GM12878 (cell line): ENCODE results near the gene SNAPC3. TPM values are rescaled to one million over a fixed set of nuclear protein-coding genes. Genes with fewer than 3 reads are reported as not detected.
A peak's percentile ranks its signal among the peaks of the same experiment; 100 is the strongest.

Experiments used
- ATAC-seq: fragments of 200-7000 bp; cut with Tn5 transposase; 3 replicates; pipeline ENCODE4 v1.9.1; 2020; ENCODE audit warnings: mild to moderate bottlenecking, moderate library complexity
- BruUV-seq: library from RNA; stranded (reverse); fragments of 400-500 nt; replicated peaks from 2 replicates; lab custom pipeline; 2021; lab: Mats Ljungman, UMichigan
- CTCF ChIA-PET: fragments of 300-600 bp; sonication (Branson Sonifier 250); formaldehyde crosslinking; extraction: SDS; loops from one replicate; lab custom pipeline; 2021; ENCODE audit warnings: inconsistent platforms; lab: Yijun Ruan, JAX
- POLR2A ChIA-PET: fragments of 350-600 bp; formaldehyde crosslinking; extraction: SDS; loops from one replicate; lab custom pipeline; 2021; ENCODE audit warnings: inconsistent platforms; lab: Charles Lee
- RAD21 ChIA-PET: fragments of 300-600 bp; sonication (Branson Sonifier 250); formaldehyde crosslinking; loops from one replicate; lab custom pipeline; 2023; ENCODE audit warnings: antibody characterized with exemption; ENCODE audit not compliant: unreplicated experiment; lab: Charles Lee
- SMC1A ChIA-PET: fragments of 300-600 bp; sonication (Branson Sonifier 250); formaldehyde crosslinking; loops from one replicate; lab custom pipeline; 2023; ENCODE audit not compliant: unreplicated experiment, uncharacterized antibody; lab: Charles Lee
- DNase-seq: peaks from one replicate; pipeline ENCODE4 v3.0.0-alpha.2; 2011; ENCODE audit warnings: low read depth, low spot score
- FAIRE-seq: peaks from 3 replicates; lab custom pipeline; 2011; peaks lifted over from hg19 to GRCh38; lab: Jason Lieb, UNC
- H2AFZ ChIP-seq: 2 replicates; pipeline ENCODE4 v1.6.0; 2011; ENCODE audit warnings: low read depth, low read length, control low read depth; ENCODE audit not compliant: control insufficient read depth
- H3K27ac ChIP-seq: 2 replicates; pipeline ENCODE4 v1.5.1; 2011; ENCODE audit warnings: control low read depth; ENCODE audit not compliant: control insufficient read depth, insufficient read depth
- H3K27me3 ChIP-seq, 2 experiments: replicated peaks in 1 of 2; 2 replicates each; pipeline versions ENCODE4 v1.6.0 to v1.6.1; 2011; ENCODE audit warnings: low read length in 1 of 2; ENCODE audit not compliant: control insufficient read depth in 2 of 2, insufficient read depth in 2 of 2
- H3K36me3 ChIP-seq, 2 experiments: 2 replicates each; pipeline ENCODE4 v1.5.1; 2011; ENCODE audit warnings: low read length in 1 of 2; ENCODE audit not compliant: control insufficient read depth in 2 of 2, insufficient read depth in 2 of 2
- H3K4me1 ChIP-seq: 2 replicates; pipeline ENCODE4 v1.6.1; 2011; ENCODE audit warnings: mild to moderate bottlenecking, low read length, moderate library complexity, mixed read lengths; ENCODE audit not compliant: control insufficient read depth, insufficient read depth
- H3K4me2 ChIP-seq: 2 replicates; pipeline ENCODE4 v1.6.0; 2011; ENCODE audit warnings: control low read depth; ENCODE audit not compliant: control insufficient read depth, insufficient read depth
- H3K4me3 ChIP-seq: fragments of 200-600 bp; sonication (generic); 2 replicates; pipeline ENCODE4 v1.5.1; 2016
- H3K79me2 ChIP-seq: 2 replicates; pipeline ENCODE4 v1.6.0; 2011; ENCODE audit warnings: low read length; ENCODE audit not compliant: control insufficient read depth, insufficient read depth
- H3K9ac ChIP-seq: 2 replicates; pipeline ENCODE4 v1.8.0; 2011; ENCODE audit warnings: low read length, control low read depth, mixed read lengths; ENCODE audit not compliant: control insufficient read depth, insufficient read depth
- H3K9me3 ChIP-seq: replicated peaks from 3 replicates; pipeline ENCODE4 v1.5.1; 2011; ENCODE audit warnings: mild to moderate bottlenecking, low read length; ENCODE audit not compliant: control insufficient read depth, insufficient read depth
- H4K20me1 ChIP-seq: 2 replicates; pipeline ENCODE4 v1.6.0; 2011; ENCODE audit not compliant: control insufficient read depth, insufficient read depth
- ASH2L ChIP-seq: fragments of 300-600, 200-600 bp; sonication (generic); IDR thresholded peaks from 2 replicates; pipeline ENCODE4 v1.6.1; 2017; ENCODE audit warnings: low read depth, mild to moderate bottlenecking, borderline replicate concordance
- EZH2 ChIP-seq: IDR thresholded peaks from 2 replicates; pipeline ENCODE4 v1.6.1; 2012; ENCODE audit warnings: low read depth, mild to moderate bottlenecking, control low read depth, inconsistent platforms, low read length, borderline replicate concordance; ENCODE audit not compliant: control insufficient read depth
- FOXM1 ChIP-seq: IDR thresholded peaks from 2 replicates; pipeline ENCODE4 v1.6.1; 2012; ENCODE audit warnings: low read depth, mild to moderate bottlenecking, inconsistent platforms, low read length, moderate library complexity
- SPI1 ChIP-seq: IDR thresholded peaks from 2 replicates; pipeline ENCODE4 v1.6.1; 2011; ENCODE audit warnings: low read depth, mild to moderate bottlenecking, low read length, moderate library complexity, borderline replicate concordance; ENCODE audit not compliant: insufficient read depth
- WGBS: methylation state at CpG from one replicate; pipeline ENCODE4 v1.1.6; 2016; ENCODE audit warnings: low lambda C conversion rate; ENCODE audit not compliant: insufficient replicate concordance, insufficient coverage; ENCODE audit errors: missing lambda C conversion rate; 5-methylcytosine and 5-hydroxymethylcytosine counted together
- in situ Hi-C: fragments of 300-500 bp; cut with MboI; formaldehyde crosslinking; loops from 9 replicates; pipeline ENCODE4 v1.14.3; 2018; ENCODE audit warnings: mixed read lengths
- intact Hi-C: fragments of 100-400 bp; cut with micrococcal nuclease; formaldehyde crosslinking; loops from one replicate; pipeline ENCODE4 v1.14.2; 2022; ENCODE audit not compliant: unreplicated experiment
- polyA plus RNA-seq, 11 experiments: library from polyadenylated mRNA; depleted of rRNA in 4 of 11; unstranded in 6 of 11; stranded (reverse) in 5 of 11; fragments of >200 nt; fragmentation: Nextera tagmentation in 4 of 11; fragmentation: Illumina TruSeq in 1 of 11; extraction: Ambion mirVana in 4 of 11; extraction: Trizol in 1 of 11; gene quantifications; 1 replicate in 1 of 11; 2 replicates in 10 of 11; pipeline versions ENCODE4 v1.2.1 to v1.2.3, GENCODE V29; 2011 to 2016; ENCODE audit warnings: inconsistent platforms in 2 of 11, missing spikeins in 2 of 11, low read depth in 1 of 11
- total RNA-seq, 4 experiments: library from RNA; depleted of rRNA in 3 of 4; stranded (reverse); fragments of >200 nt in 3 of 4; fragmentation: Illumina TruSeq in 1 of 4; extraction: Trizol in 1 of 4; gene quantifications; 2 replicates each; pipeline versions ENCODE4 v1.2.1 to v1.2.3, GENCODE V29; 2013 to 2021
- TF ChIP-seq, protein P1 (sequence below): fragments of 450-650 bp; IDR thresholded peaks from 2 replicates; pipeline ENCODE4 v1.6.1; 2018; ENCODE audit warnings: borderline replicate concordance, mild to moderate bottlenecking; ENCODE audit not compliant: partially characterized antibody
- TF ChIP-seq, protein P2 (sequence below), 3 experiments: IDR thresholded peaks in 2 of 3; conservative IDR thresholded peaks in 1 of 3; 2 replicates each; pipeline ENCODE4 v1.5.1; 2011; ENCODE audit warnings: low read depth in 3 of 3, low read length in 3 of 3, mild to moderate bottlenecking in 3 of 3, control low read depth in 2 of 3, moderate library complexity in 2 of 3, inconsistent platforms in 1 of 3, mixed read lengths in 1 of 3; ENCODE audit not compliant: control insufficient read depth in 2 of 3, insufficient read depth in 1 of 3; ENCODE audit errors: extremely low read depth in 1 of 3

The SNAPC3 gene
- total and polyA plus RNA-seq, 10 of the 15 experiments (the other 5 are each of a cell fraction or from before 2014, with no cell fraction given): 5.7 to 47.4 (median 24.6) TPM

DNA sequence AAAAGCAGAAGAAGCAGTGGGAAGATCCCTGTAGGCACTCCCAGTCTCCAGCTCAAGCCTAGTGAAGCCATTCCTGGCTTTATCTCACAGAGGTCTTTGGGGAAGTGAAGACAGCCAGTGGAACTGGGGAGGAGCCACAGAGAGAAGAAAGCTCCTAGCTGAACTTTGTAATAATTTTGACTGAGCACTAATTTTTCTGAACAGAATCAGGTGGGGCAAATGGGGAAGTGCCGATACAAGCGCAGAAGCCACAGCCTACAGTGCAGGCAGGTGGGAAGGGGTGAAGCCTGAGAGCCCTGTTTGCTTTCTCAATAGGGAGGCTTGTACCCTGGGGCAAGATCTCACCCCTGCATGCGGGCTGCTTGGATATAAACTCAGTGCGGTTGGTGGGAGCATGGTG is 48.4 kb upstream of the SNAPC3 start:
- FAIRE-seq (no peak), DNase-seq (no peak), ATAC-seq (peak; percentile 30; the same call in 2 of the 3 replicates)
- Histone ChIP-seq H3K4me2 (no peak overlapping the region), H3K79me2 (no peaks in the 10 kb centered on the region), H3K27me3 (peaks cover 0 to 2% of the 10 kb centered on the region in 2 experiments; a peak in 1 of 4 replicates), H3K4me1 (no peaks in the 10 kb centered on the region), H3K27ac (no peak overlapping the region), H4K20me1 (no peaks in the 10 kb centered on the region), H3K9ac (no peak overlapping the region), H3K36me3 (no peaks in the 10 kb centered on the region), H3K4me3 (no peak overlapping the region), H2AFZ (no peak overlapping the region), H3K9me3 (no peaks in the 10 kb centered on the region; the same call in 2 of the 3 replicates)
- in situ Hi-C loops: no loop called here
- no TSS peak for BruUV-seq
- TF ChIP-seq, protein P1, sequence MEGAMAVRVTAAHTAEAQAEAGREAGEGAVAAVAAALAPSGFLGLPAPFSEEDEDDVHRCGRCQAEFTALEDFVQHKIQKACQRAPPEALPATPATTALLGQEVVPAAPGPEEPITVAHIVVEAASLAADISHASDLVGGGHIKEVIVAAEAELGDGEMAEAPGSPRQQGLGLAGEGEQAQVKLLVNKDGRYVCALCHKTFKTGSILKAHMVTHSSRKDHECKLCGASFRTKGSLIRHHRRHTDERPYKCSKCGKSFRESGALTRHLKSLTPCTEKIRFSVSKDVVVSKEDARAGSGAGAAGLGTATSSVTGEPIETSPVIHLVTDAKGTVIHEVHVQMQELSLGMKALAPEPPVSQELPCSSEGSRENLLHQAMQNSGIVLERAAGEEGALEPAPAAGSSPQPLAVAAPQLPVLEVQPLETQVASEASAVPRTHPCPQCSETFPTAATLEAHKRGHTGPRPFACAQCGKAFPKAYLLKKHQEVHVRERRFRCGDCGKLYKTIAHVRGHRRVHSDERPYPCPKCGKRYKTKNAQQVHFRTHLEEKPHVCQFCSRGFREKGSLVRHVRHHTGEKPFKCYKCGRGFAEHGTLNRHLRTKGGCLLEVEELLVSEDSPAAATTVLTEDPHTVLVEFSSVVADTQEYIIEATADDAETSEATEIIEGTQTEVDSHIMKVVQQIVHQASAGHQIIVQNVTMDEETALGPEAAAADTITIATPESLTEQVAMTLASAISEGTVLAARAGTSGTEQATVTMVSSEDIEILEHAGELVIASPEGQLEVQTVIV: no peak
- peak; percentile 78 for TF ChIP-seq SPI1
- WGBS: 56% methylated on average over 4 of the region's 4 CpGs
- ChIA-PET CTCF (no interaction called here), POLR2A (interaction anchor here (0.5 kb wide), 1 partner anchor 38 kb away, joined by 3 read pairs; no protein-coding TSS in a partner anchor), RAD21 (interaction anchor here (0.7 kb wide), 1 partner anchor 26 kb away, joined by 3 read pairs; no protein-coding TSS in a partner anchor), SMC1A (interaction anchor here (1.0 kb wide), 1 partner anchor 26 kb away, joined by 3 read pairs; no protein-coding TSS in a partner anchor)
- intact Hi-C loops: no loop called here

DNA sequence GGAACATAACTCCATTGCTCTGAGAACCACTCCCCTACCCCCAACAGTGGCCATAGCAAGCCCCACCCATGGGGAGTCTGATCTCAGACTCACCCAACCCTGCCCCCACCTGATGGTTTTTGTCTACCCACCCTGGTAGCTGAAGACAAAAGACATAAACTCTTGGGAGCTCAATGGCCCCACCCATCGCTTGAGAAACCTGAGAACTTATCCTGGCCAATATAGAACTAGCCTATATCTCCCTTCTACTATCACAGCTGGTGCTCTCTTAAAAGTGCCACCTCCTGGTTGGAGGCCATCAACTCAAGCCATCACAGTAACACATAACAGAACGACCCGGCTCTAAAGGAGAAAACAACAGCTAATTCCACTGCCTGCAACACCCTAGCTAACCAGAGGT is 47.9 kb upstream of the SNAPC3 start:
- ChIA-PET RAD21 (no interaction called here), POLR2A (no interaction called here), SMC1A (no interaction called here)
- intact Hi-C loops: no loop called here
- no peaks in the 10 kb centered on the region for H3K36me3 ChIP-seq
- BruUV-seq: no TSS peak
- no peaks in the 10 kb centered on the region for H3K4me1 ChIP-seq
- no peak for DNase-seq
- no peak overlapping the region for H3K4me3 ChIP-seq
- in situ Hi-C loops: no loop called here
- no peaks in the 10 kb centered on the region for H4K20me1 ChIP-seq
- no peak for FAIRE-seq
- no peak overlapping the region for H2AFZ ChIP-seq
- H3K79me2 ChIP-seq: no peaks in the 10 kb centered on the region
- H3K9ac ChIP-seq: no peak overlapping the region
- peaks cover 0 to 2% of the 10 kb centered on the region in 2 experiments; a peak in 1 of 4 replicates for H3K27me3 ChIP-seq
- TF ChIP-seq EZH2 (no peak), FOXM1 (no peak), ASH2L (no peak)
- TF ChIP-seq, protein P2, sequence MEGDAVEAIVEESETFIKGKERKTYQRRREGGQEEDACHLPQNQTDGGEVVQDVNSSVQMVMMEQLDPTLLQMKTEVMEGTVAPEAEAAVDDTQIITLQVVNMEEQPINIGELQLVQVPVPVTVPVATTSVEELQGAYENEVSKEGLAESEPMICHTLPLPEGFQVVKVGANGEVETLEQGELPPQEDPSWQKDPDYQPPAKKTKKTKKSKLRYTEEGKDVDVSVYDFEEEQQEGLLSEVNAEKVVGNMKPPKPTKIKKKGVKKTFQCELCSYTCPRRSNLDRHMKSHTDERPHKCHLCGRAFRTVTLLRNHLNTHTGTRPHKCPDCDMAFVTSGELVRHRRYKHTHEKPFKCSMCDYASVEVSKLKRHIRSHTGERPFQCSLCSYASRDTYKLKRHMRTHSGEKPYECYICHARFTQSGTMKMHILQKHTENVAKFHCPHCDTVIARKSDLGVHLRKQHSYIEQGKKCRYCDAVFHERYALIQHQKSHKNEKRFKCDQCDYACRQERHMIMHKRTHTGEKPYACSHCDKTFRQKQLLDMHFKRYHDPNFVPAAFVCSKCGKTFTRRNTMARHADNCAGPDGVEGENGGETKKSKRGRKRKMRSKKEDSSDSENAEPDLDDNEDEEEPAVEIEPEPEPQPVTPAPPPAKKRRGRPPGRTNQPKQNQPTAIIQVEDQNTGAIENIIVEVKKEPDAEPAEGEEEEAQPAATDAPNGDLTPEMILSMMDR (IDR thresholded peaks at IDR 0.05 in 2 of 3, conservative IDR thresholded peaks at IDR 0.05 in 1 of 3; ENCODE audit: control insufficient read depth in 2 of 3, extremely low read depth in 1 of 3, insufficient read depth in 1 of 3, low read depth in 3 of 3, low read length in 3 of 3): no peak
- TF ChIP-seq, all 136 proteins: peak for 0
- no peak overlapping the region for H3K27ac ChIP-seq
- WGBS: 0% methylated on average over 3 of the region's 3 CpGs
- no peaks in the 10 kb centered on the region; the same call in 2 of the 3 replicates for H3K9me3 ChIP-seq
- H3K4me2 ChIP-seq: no peak overlapping the region
- CTCF ChIA-PET: no interaction called here
- ATAC-seq: no peak
